Measurements from ENCODE around the gene SLC6A9. TPM values are rescaled to one million over a fixed set of nuclear protein-coding genes. Genes with fewer than 3 reads are reported as not detected.

Gene SLC6A9
- total and polyA plus RNA-seq, 2 of the 8 experiments (the other 6 are each of a cell fraction or from before 2014, with no cell fraction given): 20.2 to 24.2 TPM

- no peak overlapping the region for H2AFZ ChIP-seq (ENCODE audit: low read length)
- H3K23ac ChIP-seq (ENCODE audit: insufficient read length): no peak overlapping the region
- no peak overlapping the region for H4K91ac ChIP-seq (replicated peaks; ENCODE audit: insufficient read length, low read length)
- no peak overlapping the region for H3K56ac ChIP-seq (replicated peaks; ENCODE audit: insufficient read length, low read depth, low read length)
- no peaks in the 10 kb centered on the region for H3K79me2 ChIP-seq (ENCODE audit: control insufficient read depth in 1 of 2, insufficient read depth in 2 of 2, low read length in 2 of 2)
- H3K9ac ChIP-seq (replicated peaks in 1 of 4; ENCODE audit: extremely low read depth in 1 of 4, low read depth in 3 of 4, low read length in 3 of 4): no peak overlapping the region
- DNase-seq (ENCODE audit: low read depth in 1 of 2, low spot score in 2 of 2) (no peak), FAIRE-seq (no peak)
- no peak overlapping the region for H3K4ac ChIP-seq (replicated peaks; ENCODE audit: insufficient read length, low read depth, low read length)
- no peak overlapping the region for H2BK12ac ChIP-seq (ENCODE audit: low read depth, low read length)
- WGBS, 2 experiments (ENCODE audit: extremely low coverage in 1 of 2, insufficient coverage in 1 of 2, insufficient read length in 1 of 2, insufficient replicate concordance in 2 of 2, low coverage in 1 of 2, low lambda C conversion rate in 2 of 2, missing lambda C conversion rate in 1 of 2): 85% methylated on average over 7 of the region's 7 CpGs; no CpG with 5 or more reads in 1 of the 2 experiments
- no peak overlapping the region for H3K14ac ChIP-seq (ENCODE audit: insufficient read length)
- H4K5ac ChIP-seq (ENCODE audit: insufficient read length, low read depth, low read length): no peak overlapping the region
- ChIA-PET POLR2A (ENCODE audit: partially characterized antibody) (interaction anchor here (0.9 to 13.6 kb wide), 6 partner anchors 10 to 42 kb away, joined by 3 to 189 read pairs (median 6); partner anchors contain the start of genes ATP6V0B, B4GALT2, DPH2 and SLC6A9), CTCF (ENCODE audit: partially characterized antibody) (interaction anchor here (0.6 to 21.8 kb wide), 15 partner anchors 9 to 280 kb away, joined by 3 to 478 read pairs (median 4); partner anchors contain the start of gene SLC6A9)
- peaks cover 0 to 5% (median 4%) of the 10 kb centered on the region in 4 experiments; a peak in 5 of 7 replicates for H3K4me1 ChIP-seq (replicated peaks in 1 of 4; ENCODE audit: control insufficient read depth in 3 of 4, insufficient read depth in 4 of 4, low read length in 3 of 4)
- no peaks in the 10 kb centered on the region for H3K79me1 ChIP-seq (ENCODE audit: low read depth, low read length)
- no peaks in the 10 kb centered on the region for H3K27me3 ChIP-seq (replicated peaks in 1 of 4; ENCODE audit: control insufficient read depth in 3 of 4, extremely low read depth in 1 of 4, insufficient read depth in 3 of 4, low read length in 3 of 4)
- TF ChIP-seq RXRA (IDR thresholded peaks at IDR 0.05; ENCODE audit: insufficient read depth, low read depth, low read length) (no peak), GTF2F1 (IDR thresholded peaks at IDR 0.05; ENCODE audit: borderline replicate concordance, low read depth, low read length) (no peak), BRCA1 (IDR thresholded peaks at IDR 0.05; ENCODE audit: low read depth, low read length) (no peak), BACH1 (IDR thresholded peaks at IDR 0.05; ENCODE audit: low read length) (no peak), ATF3 (IDR thresholded peaks at IDR 0.05; ENCODE audit: insufficient read depth, low read depth, low read length) (no peak), MAX (IDR thresholded peaks at IDR 0.05) (no peak), ASH2L (IDR thresholded peaks at IDR 0.05; ENCODE audit: low read length) (no peak), YY1 (IDR thresholded peaks at IDR 0.05; ENCODE audit: low read depth, low read length) (no peak), MAFK (IDR thresholded peaks at IDR 0.05; ENCODE audit: low read depth, low read length) (no peak), SP1 (IDR thresholded peaks at IDR 0.05; ENCODE audit: low read depth, low read length) (no peak), CHD2 (IDR thresholded peaks at IDR 0.05; ENCODE audit: low read length) (no peak), SIX5 (IDR thresholded peaks at IDR 0.05; ENCODE audit: low read depth, low read length) (no peak), ZNF274 (IDR thresholded peaks at IDR 0.05; ENCODE audit: borderline replicate concordance, extremely low read depth, low read length) (no peak), KDM4A (IDR thresholded peaks at IDR 0.05; ENCODE audit: low read depth, low read length, severe bottlenecking) (no peak), SUZ12 (IDR thresholded peaks at IDR 0.05; ENCODE audit: low read length) (no peak)
- H3K4me3 ChIP-seq (ENCODE audit: extremely low read depth in 1 of 4, insufficient read depth in 2 of 4, low read depth in 3 of 4, low read length in 4 of 4): no peak overlapping the region
- H2BK20ac ChIP-seq (ENCODE audit: low read length): no peak overlapping the region
- no peak overlapping the region for H2BK5ac ChIP-seq (ENCODE audit: low read depth, low read length)
- peaks cover 12% of the 10 kb centered on the region; the same call in 1 of the 2 replicates for H3K23me2 ChIP-seq (ENCODE audit: low read depth, low read length)
- no peak overlapping the region for H2BK15ac ChIP-seq (ENCODE audit: low read length)
- H2BK120ac ChIP-seq (replicated peaks; ENCODE audit: low read depth, low read length): no peak overlapping the region
- no peaks in the 10 kb centered on the region for H3K9me3 ChIP-seq (ENCODE audit: insufficient read depth in 2 of 2, low read depth in 1 of 2, low read length in 1 of 2)
- no peak overlapping the region for H3K27ac ChIP-seq (ENCODE audit: low read depth, low read length)
- no peak overlapping the region for H3K18ac ChIP-seq (ENCODE audit: extremely low read depth, low read length)
- H4K8ac ChIP-seq (ENCODE audit: extremely low read depth, insufficient read depth, low read length): no peak overlapping the region
- no peak overlapping the region for H2AK5ac ChIP-seq (ENCODE audit: low read depth, low read length)
- H3K36me3 ChIP-seq (ENCODE audit: control insufficient read depth in 2 of 4, insufficient read depth in 4 of 4, low read length in 3 of 4): no peaks in the 10 kb centered on the region; a peak in 1 of 8 replicates
- H4K20me1 ChIP-seq (replicated peaks in 1 of 2; ENCODE audit: control insufficient read depth in 1 of 2, insufficient read depth in 2 of 2, low read length in 2 of 2): peaks cover 2% of the 10 kb centered on the region in 2 experiments
- no peak overlapping the region for H3K4me2 ChIP-seq (ENCODE audit: insufficient read depth in 1 of 2, low read depth in 2 of 2, low read length in 2 of 2)
Observed at GRCh38 chr1:43994071-43994470, 37.2 kb downstream of the SLC6A9 start.

Data from H1 (cell line).